ENCODE data around the gene FHOD3.

The FHOD3 gene

GRCh38 chr18:36446059-36446458, 148.5 kb downstream of the FHOD3 start:
- DNase-seq, result no peak
- Histone ChIP-seq H3K9me3 (ENCODE audit: control extremely low read depth in 1 of 5, control insufficient read depth in 4 of 5, insufficient read depth in 2 of 5, low read depth in 1 of 5, low read length in 4 of 5) (no peaks in the 10 kb centered on the region), H3K4me1 (ENCODE audit: control extremely low read depth in 1 of 4, control insufficient read depth in 4 of 4, insufficient read depth in 4 of 4, low read length in 3 of 4) (no peaks in the 10 kb centered on the region), H3K36me3 (ENCODE audit: control insufficient read depth in 4 of 4, insufficient read depth in 4 of 4, low read length in 3 of 4) (no peaks in the 10 kb centered on the region), H3K27ac (ENCODE audit: insufficient read depth in 1 of 2, low read depth in 1 of 2, low read length in 2 of 2, poor library complexity in 1 of 2, severe bottlenecking in 2 of 2) (no peak overlapping the region), H3K27me3 (replicated peaks in 2 of 5; ENCODE audit: control insufficient read depth in 4 of 5, insufficient read depth in 5 of 5, low read length in 4 of 5) (peaks cover 0 to 5% (median 2%) of the 10 kb centered on the region in 5 experiments), H3K4me3 (ENCODE audit: control insufficient read depth in 1 of 7, extremely low read depth in 1 of 7, insufficient read depth in 4 of 7, low read depth in 2 of 7, low read length in 6 of 7) (no peak overlapping the region)
- CTCF ChIA-PET, result no interaction called here
- 96% methylated on average over 11 of the region's 11 CpGs for whole genome bisulfite sequencing (ENCODE audit: insufficient coverage)
- POLR2A ChIA-PET, result no interaction called here

- ChIA-PET CTCF (no interaction called here), POLR2A (no interaction called here)
- WGBS (ENCODE audit: insufficient coverage), result 100% methylated on average over 1 of the region's 3 CpGs
- DNase-seq, result no peak
- H3K4me1 ChIP-seq (ENCODE audit: control extremely low read depth in 1 of 4, control insufficient read depth in 4 of 4, insufficient read depth in 4 of 4, low read length in 3 of 4), result no peaks in the 10 kb centered on the region
- no peak overlapping the region for H3K4me3 ChIP-seq (ENCODE audit: control insufficient read depth in 1 of 7, extremely low read depth in 1 of 7, insufficient read depth in 4 of 7, low read depth in 2 of 7, low read length in 6 of 7)
- peaks cover 0 to 6% (median 3%) of the 10 kb centered on the region in 5 experiments for H3K27me3 ChIP-seq (replicated peaks in 2 of 5; ENCODE audit: control insufficient read depth in 4 of 5, insufficient read depth in 5 of 5, low read length in 4 of 5)
- no peaks in the 10 kb centered on the region for H3K36me3 ChIP-seq (ENCODE audit: control insufficient read depth in 4 of 4, insufficient read depth in 4 of 4, low read length in 3 of 4)
- H3K27ac ChIP-seq (ENCODE audit: insufficient read depth in 1 of 2, low read depth in 1 of 2, low read length in 2 of 2, poor library complexity in 1 of 2, severe bottlenecking in 2 of 2), result no peak overlapping the region
- no peaks in the 10 kb centered on the region for H3K9me3 ChIP-seq (ENCODE audit: control extremely low read depth in 1 of 5, control insufficient read depth in 4 of 5, insufficient read depth in 2 of 5, low read depth in 1 of 5, low read length in 4 of 5)
Observed at GRCh38 chr18:36448384-36449290, 151.1 kb downstream of the FHOD3 start.

GRCh38 chr18:36449451-36449850, 151.9 kb downstream of the FHOD3 start:
- CTCF ChIA-PET, result no interaction called here

GRCh38 chr18:36450264-36450663, 152.8 kb downstream of the FHOD3 start:
- POLR2A ChIA-PET, result no interaction called here
- Histone ChIP-seq H3K27ac (ENCODE audit: insufficient read depth in 1 of 2, low read depth in 1 of 2, low read length in 2 of 2, poor library complexity in 1 of 2, severe bottlenecking in 2 of 2) (no peak overlapping the region), H3K4me1 (ENCODE audit: control extremely low read depth in 1 of 4, control insufficient read depth in 4 of 4, insufficient read depth in 4 of 4, low read length in 3 of 4) (no peaks in the 10 kb centered on the region), H3K4me3 (ENCODE audit: control insufficient read depth in 1 of 7, extremely low read depth in 1 of 7, insufficient read depth in 4 of 7, low read depth in 2 of 7, low read length in 6 of 7) (no peak overlapping the region), H3K27me3 (replicated peaks in 2 of 5; ENCODE audit: control insufficient read depth in 4 of 5, insufficient read depth in 5 of 5, low read length in 4 of 5) (peaks cover 0 to 9% (median 3%) of the 10 kb centered on the region in 5 experiments), H3K36me3 (ENCODE audit: control insufficient read depth in 4 of 4, insufficient read depth in 4 of 4, low read length in 3 of 4) (no peaks in the 10 kb centered on the region), H3K9me3 (ENCODE audit: control extremely low read depth in 1 of 5, control insufficient read depth in 4 of 5, insufficient read depth in 2 of 5, low read depth in 1 of 5, low read length in 4 of 5) (no peaks in the 10 kb centered on the region)
- DNase-seq, result no peak
- CTCF ChIA-PET, result no interaction called here
- 100% methylated on average over 3 of the region's 6 CpGs for WGBS (ENCODE audit: insufficient coverage)

More at GRCh38 chr18:36449451-36449850, 151.9 kb downstream of the FHOD3 start:
- POLR2A ChIA-PET, result no interaction called here
- peaks cover 0 to 9% (median 3%) of the 10 kb centered on the region in 5 experiments for H3K27me3 ChIP-seq (replicated peaks in 2 of 5; ENCODE audit: control insufficient read depth in 4 of 5, insufficient read depth in 5 of 5, low read length in 4 of 5)
- no peaks in the 10 kb centered on the region for H3K9me3 ChIP-seq (ENCODE audit: control extremely low read depth in 1 of 5, control insufficient read depth in 4 of 5, insufficient read depth in 2 of 5, low read depth in 1 of 5, low read length in 4 of 5)
- no peaks in the 10 kb centered on the region for H3K36me3 ChIP-seq (ENCODE audit: control insufficient read depth in 4 of 4, insufficient read depth in 4 of 4, low read length in 3 of 4)
- 80% methylated on average over 1 of the region's 2 CpGs for WGBS (ENCODE audit: insufficient coverage)
- H3K4me1 ChIP-seq (ENCODE audit: control extremely low read depth in 1 of 4, control insufficient read depth in 4 of 4, insufficient read depth in 4 of 4, low read length in 3 of 4), result no peaks in the 10 kb centered on the region
- H3K27ac ChIP-seq (ENCODE audit: insufficient read depth in 1 of 2, low read depth in 1 of 2, low read length in 2 of 2, poor library complexity in 1 of 2, severe bottlenecking in 2 of 2), result no peak overlapping the region
- no peak for DNase-seq
- H3K4me3 ChIP-seq (ENCODE audit: control insufficient read depth in 1 of 7, extremely low read depth in 1 of 7, insufficient read depth in 4 of 7, low read depth in 2 of 7, low read length in 6 of 7), result no peak overlapping the region

- 97% methylated on average over 14 of the region's 15 CpGs for WGBS (ENCODE audit: insufficient coverage)
- Histone ChIP-seq H3K4me3 (ENCODE audit: control insufficient read depth in 1 of 7, extremely low read depth in 1 of 7, insufficient read depth in 4 of 7, low read depth in 2 of 7, low read length in 6 of 7) (no peak overlapping the region), H3K27me3 (replicated peaks in 2 of 5; ENCODE audit: control insufficient read depth in 4 of 5, insufficient read depth in 5 of 5, low read length in 4 of 5) (peaks cover 0 to 11% (median 2%) of the 10 kb centered on the region in 5 experiments), H3K4me1 (ENCODE audit: control extremely low read depth in 1 of 4, control insufficient read depth in 4 of 4, insufficient read depth in 4 of 4, low read length in 3 of 4) (no peaks in the 10 kb centered on the region), H3K9me3 (ENCODE audit: control extremely low read depth in 1 of 5, control insufficient read depth in 4 of 5, insufficient read depth in 2 of 5, low read depth in 1 of 5, low read length in 4 of 5) (no peaks in the 10 kb centered on the region), H3K27ac (ENCODE audit: insufficient read depth in 1 of 2, low read depth in 1 of 2, low read length in 2 of 2, poor library complexity in 1 of 2, severe bottlenecking in 2 of 2) (no peak overlapping the region), H3K36me3 (ENCODE audit: control insufficient read depth in 4 of 4, insufficient read depth in 4 of 4, low read length in 3 of 4) (no peaks in the 10 kb centered on the region)
- ChIA-PET POLR2A (no interaction called here), CTCF (no interaction called here)
- no peak for DNase-seq
Observed at GRCh38 chr18:36451454-36452251, 154.1 kb downstream of the FHOD3 start.

DNA sequence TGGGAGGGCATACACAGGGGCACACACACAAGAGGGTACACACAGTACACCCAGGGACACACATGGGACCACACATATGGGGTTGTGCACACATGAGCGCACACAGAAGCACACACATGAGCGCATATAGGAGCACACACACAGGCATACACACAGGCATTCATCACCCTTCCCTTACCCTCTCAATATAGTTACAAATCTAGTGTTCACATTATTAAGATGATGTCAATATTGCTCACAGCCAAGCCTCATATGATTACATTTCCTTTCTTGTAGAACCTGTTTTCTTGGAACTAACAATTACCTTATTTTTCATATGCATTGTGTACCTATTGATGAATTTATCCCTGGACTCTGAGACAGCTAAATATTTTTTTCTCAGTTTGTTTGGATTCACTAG, 156.7 kb downstream of the FHOD3 start:
- no peak overlapping the region for H3K27ac ChIP-seq (ENCODE audit: insufficient read depth in 1 of 2, low read depth in 1 of 2, low read length in 2 of 2, poor library complexity in 1 of 2, severe bottlenecking in 2 of 2)

More for the DNA sequence above, 156.7 kb downstream of the FHOD3 start:
- 93% methylated on average over 2 of the region's 2 CpGs for WGBS (ENCODE audit: insufficient coverage)
- Histone ChIP-seq H3K9me3 (ENCODE audit: control extremely low read depth in 1 of 5, control insufficient read depth in 4 of 5, insufficient read depth in 2 of 5, low read depth in 1 of 5, low read length in 4 of 5) (no peaks in the 10 kb centered on the region), H3K4me1 (ENCODE audit: control extremely low read depth in 1 of 4, control insufficient read depth in 4 of 4, insufficient read depth in 4 of 4, low read length in 3 of 4) (no peaks in the 10 kb centered on the region), H3K4me3 (ENCODE audit: control insufficient read depth in 1 of 7, extremely low read depth in 1 of 7, insufficient read depth in 4 of 7, low read depth in 2 of 7, low read length in 6 of 7) (no peak overlapping the region), H3K36me3 (ENCODE audit: control insufficient read depth in 4 of 4, insufficient read depth in 4 of 4, low read length in 3 of 4) (no peaks in the 10 kb centered on the region), H3K27me3 (replicated peaks in 2 of 5; ENCODE audit: control insufficient read depth in 4 of 5, insufficient read depth in 5 of 5, low read length in 4 of 5) (peaks cover 0 to 20% (median 2%) of the 10 kb centered on the region in 5 experiments)
- no peak for DNase-seq
- ChIA-PET CTCF (no interaction called here), POLR2A (no interaction called here)

All from common myeloid progenitor, CD34-positive (primary cell).